ENCODE data around the gene PTPRS.

Gene PTPRS

DNA sequence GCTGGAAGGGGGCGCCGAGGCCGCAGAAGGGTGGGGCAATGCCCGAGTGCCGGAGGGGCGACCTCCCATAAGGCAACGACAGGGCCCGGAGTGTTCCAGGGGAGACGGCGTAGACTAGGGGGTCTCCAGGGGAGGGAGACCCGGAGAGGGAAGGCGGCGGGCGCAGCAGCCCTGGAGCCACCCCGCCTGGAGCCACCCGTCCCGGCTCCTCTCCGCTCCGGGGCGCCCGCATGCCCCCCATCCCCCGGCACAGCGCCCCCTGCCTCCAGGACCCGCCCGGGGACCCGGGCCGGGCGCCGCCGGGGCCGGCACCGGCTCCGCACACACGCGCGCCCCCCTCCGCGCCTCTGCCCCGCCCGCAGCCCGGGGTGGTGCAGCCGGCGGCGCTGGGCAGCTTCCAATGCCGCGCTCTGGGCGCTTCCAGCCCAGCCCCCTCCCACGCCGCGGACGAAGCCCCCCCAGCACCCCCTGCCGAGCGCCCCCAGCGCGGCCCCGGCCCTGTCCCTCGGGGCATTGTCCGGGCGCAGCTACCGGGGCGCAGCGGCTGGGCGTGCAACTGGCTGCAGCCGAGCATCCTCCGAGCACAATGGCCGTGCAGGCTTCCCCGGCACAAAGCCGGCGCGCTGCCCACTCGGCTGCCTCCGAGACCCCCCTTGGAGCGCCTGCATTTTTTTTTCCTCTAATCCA, 519 bp downstream of the PTPRS start (continued):
- TF ChIP-seq SCRT2 (tag by site-specific recombination; IDR thresholded peaks at IDR 0.05), result no peak
- peak; percentile 69 for TF ChIP-seq ZBTB8A (tag by site-specific recombination; IDR thresholded peaks at IDR 0.05)
- TF ChIP-seq, protein P1, sequence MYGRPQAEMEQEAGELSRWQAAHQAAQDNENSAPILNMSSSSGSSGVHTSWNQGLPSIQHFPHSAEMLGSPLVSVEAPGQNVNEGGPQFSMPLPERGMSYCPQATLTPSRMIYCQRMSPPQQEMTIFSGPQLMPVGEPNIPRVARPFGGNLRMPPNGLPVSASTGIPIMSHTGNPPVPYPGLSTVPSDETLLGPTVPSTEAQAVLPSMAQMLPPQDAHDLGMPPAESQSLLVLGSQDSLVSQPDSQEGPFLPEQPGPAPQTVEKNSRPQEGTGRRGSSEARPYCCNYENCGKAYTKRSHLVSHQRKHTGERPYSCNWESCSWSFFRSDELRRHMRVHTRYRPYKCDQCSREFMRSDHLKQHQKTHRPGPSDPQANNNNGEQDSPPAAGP (tag by site-specific recombination; IDR thresholded peaks at IDR 0.05), result 0 out of 2 replicates have a peak, but pooled peaks have one; percentile 30
- TF ChIP-seq, protein P2, sequence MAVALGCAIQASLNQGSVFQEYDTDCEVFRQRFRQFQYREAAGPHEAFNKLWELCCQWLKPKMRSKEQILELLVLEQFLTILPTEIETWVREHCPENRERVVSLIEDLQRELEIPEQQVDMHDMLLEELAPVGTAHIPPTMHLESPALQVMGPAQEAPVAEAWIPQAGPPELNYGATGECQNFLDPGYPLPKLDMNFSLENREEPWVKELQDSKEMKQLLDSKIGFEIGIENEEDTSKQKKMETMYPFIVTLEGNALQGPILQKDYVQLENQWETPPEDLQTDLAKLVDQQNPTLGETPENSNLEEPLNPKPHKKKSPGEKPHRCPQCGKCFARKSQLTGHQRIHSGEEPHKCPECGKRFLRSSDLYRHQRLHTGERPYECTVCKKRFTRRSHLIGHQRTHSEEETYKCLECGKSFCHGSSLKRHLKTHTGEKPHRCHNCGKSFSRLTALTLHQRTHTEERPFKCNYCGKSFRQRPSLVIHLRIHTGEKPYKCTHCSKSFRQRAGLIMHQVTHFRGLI (tag by site-specific recombination; IDR thresholded peaks at IDR 0.05), result peak; percentile 81
- no peak for TF ChIP-seq ZNF132 (tag by site-specific recombination; IDR thresholded peaks at IDR 0.05; ENCODE audit: borderline replicate concordance)
- peak; percentile 46; the same call in 1 of the 2 replicates for TF ChIP-seq ZEB2 (tag by site-specific recombination; IDR thresholded peaks at IDR 0.05)
- TF ChIP-seq ZNF112 (tag by site-specific recombination; IDR thresholded peaks at IDR 0.05), result no peak
- TF ChIP-seq, protein P3, sequence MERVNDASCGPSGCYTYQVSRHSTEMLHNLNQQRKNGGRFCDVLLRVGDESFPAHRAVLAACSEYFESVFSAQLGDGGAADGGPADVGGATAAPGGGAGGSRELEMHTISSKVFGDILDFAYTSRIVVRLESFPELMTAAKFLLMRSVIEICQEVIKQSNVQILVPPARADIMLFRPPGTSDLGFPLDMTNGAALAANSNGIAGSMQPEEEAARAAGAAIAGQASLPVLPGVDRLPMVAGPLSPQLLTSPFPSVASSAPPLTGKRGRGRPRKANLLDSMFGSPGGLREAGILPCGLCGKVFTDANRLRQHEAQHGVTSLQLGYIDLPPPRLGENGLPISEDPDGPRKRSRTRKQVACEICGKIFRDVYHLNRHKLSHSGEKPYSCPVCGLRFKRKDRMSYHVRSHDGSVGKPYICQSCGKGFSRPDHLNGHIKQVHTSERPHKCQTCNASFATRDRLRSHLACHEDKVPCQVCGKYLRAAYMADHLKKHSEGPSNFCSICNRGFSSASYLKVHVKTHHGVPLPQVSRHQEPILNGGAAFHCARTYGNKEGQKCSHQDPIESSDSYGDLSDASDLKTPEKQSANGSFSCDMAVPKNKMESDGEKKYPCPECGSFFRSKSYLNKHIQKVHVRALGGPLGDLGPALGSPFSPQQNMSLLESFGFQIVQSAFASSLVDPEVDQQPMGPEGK (tag by site-specific recombination; IDR thresholded peaks at IDR 0.05), result 0 out of 2 replicates have a peak, but pooled peaks have one; percentile 30
- TF ChIP-seq, protein P4, sequence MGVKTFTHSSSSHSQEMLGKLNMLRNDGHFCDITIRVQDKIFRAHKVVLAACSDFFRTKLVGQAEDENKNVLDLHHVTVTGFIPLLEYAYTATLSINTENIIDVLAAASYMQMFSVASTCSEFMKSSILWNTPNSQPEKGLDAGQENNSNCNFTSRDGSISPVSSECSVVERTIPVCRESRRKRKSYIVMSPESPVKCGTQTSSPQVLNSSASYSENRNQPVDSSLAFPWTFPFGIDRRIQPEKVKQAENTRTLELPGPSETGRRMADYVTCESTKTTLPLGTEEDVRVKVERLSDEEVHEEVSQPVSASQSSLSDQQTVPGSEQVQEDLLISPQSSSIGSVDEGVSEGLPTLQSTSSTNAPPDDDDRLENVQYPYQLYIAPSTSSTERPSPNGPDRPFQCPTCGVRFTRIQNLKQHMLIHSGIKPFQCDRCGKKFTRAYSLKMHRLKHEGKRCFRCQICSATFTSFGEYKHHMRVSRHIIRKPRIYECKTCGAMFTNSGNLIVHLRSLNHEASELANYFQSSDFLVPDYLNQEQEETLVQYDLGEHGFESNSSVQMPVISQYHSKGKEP (tag by site-specific recombination; IDR thresholded peaks at IDR 0.05), result no peak
- TF ChIP-seq KLF8 (tag by site-specific recombination; IDR thresholded peaks at IDR 0.05), result peak; percentile 27; the same call in 1 of the 2 replicates
- 0 out of 2 replicates have a peak, but pooled peaks have one; percentile 30 for TF ChIP-seq ZNF423 (tag by site-specific recombination; IDR thresholded peaks at IDR 0.05)
- peak; percentile 48; the same call in 1 of the 2 replicates for TF ChIP-seq YY1 (tag by site-specific recombination; IDR thresholded peaks at IDR 0.05)
- TF ChIP-seq ZNF37A (tag by site-specific recombination; IDR thresholded peaks at IDR 0.05), result no peak
- no peak for TF ChIP-seq ZNF341 (tag by site-specific recombination; IDR thresholded peaks at IDR 0.05; ENCODE audit: low read depth)
- TF ChIP-seq ZFP41 (tag by site-specific recombination; IDR thresholded peaks at IDR 0.05; ENCODE audit: borderline replicate concordance), result no peak
- TF ChIP-seq HOXA7 (CRISPR knock-in tag; IDR thresholded peaks at IDR 0.05; ENCODE audit: borderline replicate concordance), result no peak
- peak; percentile 9; the same call in 1 of the 2 replicates for TF ChIP-seq ZFHX2 (tag by site-specific recombination; conservative IDR thresholded peaks at IDR 0.05)
- peak; percentile 80 for TF ChIP-seq GLIS2 (tag by site-specific recombination; IDR thresholded peaks at IDR 0.05)
- TF ChIP-seq GLIS1 (tag by site-specific recombination; IDR thresholded peaks at IDR 0.05), result peak; percentile 55
- no peak for TF ChIP-seq ZNF302 (tag by site-specific recombination; IDR thresholded peaks at IDR 0.05; ENCODE audit: low read depth)
